NT2/D1 (cell line): Measurements from ENCODE around the gene CACNA1C.

Experiments used
- DNase-seq: peaks from one replicate; pipeline ENCODE4 v3.0.0-alpha.2; 2011; ENCODE audit warnings: low read depth, low spot score
- H3K27me3 ChIP-seq: 2 replicates; pipeline ENCODE4 v1.6.0; 2011; ENCODE audit warnings: mild to moderate bottlenecking; ENCODE audit not compliant: insufficient read length, insufficient read depth
- H3K36me3 ChIP-seq: 2 replicates; pipeline ENCODE4 v1.6.1; 2011; ENCODE audit warnings: mild to moderate bottlenecking, low read length, mixed read lengths; ENCODE audit not compliant: insufficient read depth, insufficient read length
- H3K4me1 ChIP-seq: 2 replicates; pipeline ENCODE4 v1.5.1; 2011; ENCODE audit not compliant: insufficient read depth, insufficient read length
- H3K4me3 ChIP-seq: 2 replicates; pipeline ENCODE4 v1.5.1; 2011; ENCODE audit warnings: low read depth; ENCODE audit not compliant: insufficient read length
- H3K9ac ChIP-seq: 2 replicates; pipeline ENCODE4 v1.6.0; 2011; ENCODE audit warnings: low read depth; ENCODE audit not compliant: insufficient read length
- H3K9me3 ChIP-seq: 2 replicates; pipeline ENCODE4 v1.5.1; 2011; ENCODE audit warnings: mild to moderate bottlenecking, low read length; ENCODE audit not compliant: insufficient read depth
- SUZ12 ChIP-seq: IDR thresholded peaks from 2 replicates; pipeline ENCODE4 v1.6.1; 2011; ENCODE audit not compliant: insufficient read length, insufficient read depth; ENCODE audit errors: extremely low read depth
- YY1 ChIP-seq: IDR thresholded peaks from 2 replicates; pipeline ENCODE4 v1.6.1; 2011; ENCODE audit not compliant: insufficient read length, insufficient read depth
- ZNF274 ChIP-seq: IDR thresholded peaks from 2 replicates; pipeline ENCODE4 v1.6.1; 2011; ENCODE audit warnings: mild to moderate bottlenecking, low read depth, low read length

Gene CACNA1C

GRCh38 chr12:2335916-2336315, 283.1 kb downstream of the CACNA1C start:
- no peak overlapping the region for H3K4me3 ChIP-seq
- H3K9ac ChIP-seq: no peak overlapping the region
- H3K27me3 ChIP-seq: no peaks in the 10 kb centered on the region

GRCh38 chr12:2336409-2336829, 283.6 kb downstream of the CACNA1C start:
- no peak overlapping the region for H3K4me3 ChIP-seq
- peaks cover 16% of the 10 kb centered on the region for H3K4me1 ChIP-seq
- TF ChIP-seq ZNF274 (no peak), SUZ12 (no peak), YY1 (no peak)
- H3K9me3 ChIP-seq: no peaks in the 10 kb centered on the region
- H3K27me3 ChIP-seq: no peaks in the 10 kb centered on the region
- H3K9ac ChIP-seq: no peak overlapping the region
- no peaks in the 10 kb centered on the region for H3K36me3 ChIP-seq
- DNase-seq: peak; percentile 46

More at GRCh38 chr12:2335916-2336315, 283.1 kb downstream of the CACNA1C start:
- H3K36me3 ChIP-seq: no peaks in the 10 kb centered on the region
- TF ChIP-seq YY1: no peak
- TF ChIP-seq ZNF274: no peak
- no peak for TF ChIP-seq SUZ12
- H3K9me3 ChIP-seq: no peaks in the 10 kb centered on the region
- H3K4me1 ChIP-seq: peaks cover 15% of the 10 kb centered on the region
- no peak for DNase-seq

GRCh38 chr12:2337031-2338010, 284.5 kb downstream of the CACNA1C start:
- Histone ChIP-seq H3K4me1 (peaks cover 18% of the 10 kb centered on the region), H3K9me3 (no peaks in the 10 kb centered on the region), H3K9ac (no peak overlapping the region), H3K27me3 (no peaks in the 10 kb centered on the region), H3K36me3 (no peaks in the 10 kb centered on the region), H3K4me3 (no peak overlapping the region)
- TF ChIP-seq SUZ12 (no peak), ZNF274 (no peak), YY1 (no peak)
- DNase-seq: no peak

DNA sequence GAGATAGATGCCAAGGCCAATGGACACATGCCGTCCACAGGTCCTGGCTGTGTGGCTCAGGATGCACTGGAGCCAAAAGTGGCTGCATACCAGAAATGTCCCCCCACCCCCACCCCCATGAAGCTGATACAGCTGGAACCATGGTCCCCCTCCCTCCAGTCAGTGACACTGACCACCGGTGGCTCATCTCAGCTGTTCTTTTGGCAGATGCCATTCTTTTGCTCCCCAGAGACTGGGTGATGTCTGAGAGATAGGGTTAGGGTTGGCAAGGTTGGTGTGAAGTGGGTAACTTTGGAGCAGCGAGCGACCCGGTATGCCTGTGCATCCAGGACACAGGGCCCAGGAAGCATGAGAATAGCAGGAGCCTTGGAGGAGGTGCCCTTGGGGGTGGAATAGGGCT, 285.6 kb downstream of the CACNA1C start:
- Histone ChIP-seq H3K4me1 (peaks cover 18% of the 10 kb centered on the region), H3K9ac (no peak overlapping the region), H3K27me3 (no peaks in the 10 kb centered on the region), H3K9me3 (no peaks in the 10 kb centered on the region), H3K36me3 (no peaks in the 10 kb centered on the region), H3K4me3 (no peak overlapping the region)
- no peak for DNase-seq
- TF ChIP-seq ZNF274 (no peak), YY1 (no peak), SUZ12 (no peak)

DNA sequence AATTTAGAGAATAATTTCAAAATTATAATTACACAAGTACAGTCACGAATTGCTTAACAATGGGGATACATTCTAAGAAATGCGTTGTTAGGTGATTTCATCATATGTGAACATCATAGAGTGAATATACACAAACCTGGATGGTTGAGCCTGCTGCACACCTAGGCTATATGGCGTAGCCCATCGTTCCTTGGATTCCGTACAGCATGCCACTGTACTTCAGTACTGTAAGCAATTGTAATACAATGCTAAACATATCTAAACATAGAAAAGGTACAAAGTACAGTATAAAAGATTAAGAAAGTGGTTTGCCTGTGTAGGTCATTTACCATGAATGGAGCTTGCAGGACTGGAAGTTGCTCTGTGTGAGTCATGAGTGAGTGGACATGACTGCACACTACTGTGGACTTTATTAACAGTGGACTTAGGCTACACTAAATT, 286.2 kb downstream of the CACNA1C start:
- peaks cover 20% of the 10 kb centered on the region for H3K4me1 ChIP-seq
- no peaks in the 10 kb centered on the region for H3K36me3 ChIP-seq
- no peak overlapping the region for H3K4me3 ChIP-seq
- no peak overlapping the region for H3K9ac ChIP-seq
- no peaks in the 10 kb centered on the region for H3K9me3 ChIP-seq
- DNase-seq: no peak
- no peaks in the 10 kb centered on the region for H3K27me3 ChIP-seq
- no peak for TF ChIP-seq SUZ12
- no peak for TF ChIP-seq ZNF274
- no peak for TF ChIP-seq YY1

DNA sequence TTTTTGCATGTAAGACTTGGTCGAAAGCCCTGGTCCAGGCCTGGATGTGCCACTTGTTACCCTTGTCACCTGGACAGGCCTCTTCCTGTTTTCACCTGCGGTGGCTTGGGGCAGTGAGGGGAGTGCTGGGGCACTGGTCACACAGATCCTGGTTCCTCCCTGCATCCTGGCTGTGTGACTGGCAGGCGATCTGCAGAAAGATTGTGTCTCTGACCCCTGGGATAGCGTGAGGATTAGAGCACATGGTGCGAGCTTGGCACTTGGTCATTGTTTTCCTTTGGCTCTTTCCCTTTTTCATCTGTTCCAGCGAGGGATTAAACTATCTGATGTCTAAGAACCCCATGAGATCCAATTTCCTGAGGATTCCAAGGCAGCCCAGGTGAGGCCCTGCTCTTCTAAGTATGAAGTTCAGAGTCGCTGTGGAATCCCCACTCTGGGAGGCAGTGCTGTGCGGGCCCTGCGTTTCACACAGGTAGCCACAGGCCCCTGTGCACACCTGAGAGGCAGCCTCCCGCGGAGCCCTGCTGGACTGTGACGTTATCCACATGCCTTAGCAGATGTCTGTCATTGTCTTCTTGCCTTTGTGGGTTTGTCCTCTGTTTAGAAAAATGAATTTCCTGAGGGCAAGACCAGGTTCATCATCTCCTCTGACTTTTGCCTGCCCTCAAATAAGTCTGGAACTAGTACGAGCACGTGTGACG, 288.4 kb downstream of the CACNA1C start:
- DNase-seq: no peak
- no peaks in the 10 kb centered on the region for H3K9me3 ChIP-seq
- no peak overlapping the region for H3K9ac ChIP-seq
- no peak for TF ChIP-seq YY1
- TF ChIP-seq ZNF274: no peak
- no peak for TF ChIP-seq SUZ12
- H3K36me3 ChIP-seq: no peaks in the 10 kb centered on the region
- H3K4me1 ChIP-seq: peaks cover 28% of the 10 kb centered on the region
- no peak overlapping the region for H3K4me3 ChIP-seq
- no peaks in the 10 kb centered on the region for H3K27me3 ChIP-seq

- no peak for TF ChIP-seq SUZ12
- TF ChIP-seq ZNF274: no peak
- TF ChIP-seq YY1: no peak
- Histone ChIP-seq H3K9me3 (no peaks in the 10 kb centered on the region), H3K4me1 (peaks cover 22% of the 10 kb centered on the region), H3K4me3 (no peak overlapping the region), H3K27me3 (no peaks in the 10 kb centered on the region), H3K9ac (no peak overlapping the region), H3K36me3 (no peaks in the 10 kb centered on the region)
- DNase-seq: no peak
Observed at GRCh38 chr12:2341871-2342270, 289.1 kb downstream of the CACNA1C start.
